GM18505 (cell line): ENCODE data around the gene ELOVL5.

Experiments
- ATAC-seq: cut with Tn5 transposase; IDR thresholded peaks from one replicate; pipeline ENCODE4 v1.9.1; 2021; ENCODE audit not compliant: unreplicated experiment
- POLR2A ChIP-seq: IDR thresholded peaks from 4 replicates; pipeline ENCODE4 v1.6.1; 2011; ENCODE audit warnings: borderline replicate concordance; ENCODE audit not compliant: insufficient read depth, insufficient read length; ENCODE audit errors: extremely low read depth

ELOVL5 gene

GRCh38 chr6:53299331-53300005 is 49.3 kb downstream of the ELOVL5 start:
- no peak for TF ChIP-seq POLR2A
- ATAC-seq, result no peak

GRCh38 chr6:53297004-53297403 is 51.7 kb downstream of the ELOVL5 start:
- no peak for TF ChIP-seq POLR2A
- ATAC-seq, result no peak

GRCh38 chr6:53295176-53295575 is 53.6 kb downstream of the ELOVL5 start:
- TF ChIP-seq POLR2A, result no peak
- ATAC-seq, result no peak

- no peak for TF ChIP-seq POLR2A
- no peak for ATAC-seq
These were observed 54.1 kb downstream of the ELOVL5 start for GRCh38 chr6:53294611-53295010.

GRCh38 chr6:53294095-53294494 is 54.7 kb downstream of the ELOVL5 start:
- no peak for ATAC-seq
- TF ChIP-seq POLR2A, result no peak

GRCh38 chr6:53293691-53294090 is 55.1 kb downstream of the ELOVL5 start:
- TF ChIP-seq POLR2A, result no peak
- ATAC-seq, result no peak

- ATAC-seq, result no peak
- TF ChIP-seq POLR2A, result no peak
These were observed 57.9 kb downstream of the ELOVL5 start for GRCh38 chr6:53290537-53291510.

GRCh38 chr6:53287336-53288225 is 61.2 kb downstream of the ELOVL5 start:
- ATAC-seq, result no peak

GRCh38 chr6:53284901-53285300 is 63.8 kb downstream of the ELOVL5 start:
- no peak for TF ChIP-seq POLR2A
- ATAC-seq, result no peak

More at GRCh38 chr6:53287336-53288225, 61.2 kb downstream of the ELOVL5 start:
- no peak for TF ChIP-seq POLR2A

- ATAC-seq, result no peak
- no peak for TF ChIP-seq POLR2A
These were observed 66.0 kb downstream of the ELOVL5 start for GRCh38 chr6:53282741-53283140.

GRCh38 chr6:53282234-53282633 is 66.5 kb downstream of the ELOVL5 start:
- no peak for ATAC-seq

GRCh38 chr6:53281518-53282215 is 67.1 kb downstream of the ELOVL5 start:
- no peak for ATAC-seq

More at GRCh38 chr6:53282234-53282633, 66.5 kb downstream of the ELOVL5 start:
- no peak for TF ChIP-seq POLR2A

GRCh38 chr6:53280207-53280606 is 68.5 kb downstream of the ELOVL5 start:
- TF ChIP-seq POLR2A, result no peak
- ATAC-seq, result no peak

More at GRCh38 chr6:53281518-53282215, 67.1 kb downstream of the ELOVL5 start:
- no peak for TF ChIP-seq POLR2A

- ATAC-seq, result no peak
- no peak for TF ChIP-seq POLR2A
These were observed 69.5 kb downstream of the ELOVL5 start for GRCh38 chr6:53279293-53279692.
